Measurements from ENCODE around the gene RGS14.
"Not testable (repeated sequence)": the region's sequence is repeated elsewhere in the genome, so short reads cannot be mapped to it uniquely, and the experiment has no call there.

Gene RGS14

GRCh38 chr5:177332031-177332895 lies 25.5 kb upstream of the RGS14 start:
- Histone ChIP-seq H3K4me1 (ENCODE audit: control insufficient read depth, insufficient read depth, low read length) (no peaks in the 10 kb centered on the region), H3K36me3 (ENCODE audit: control insufficient read depth, insufficient read depth, low read length) (peaks cover 56% of the 10 kb centered on the region), H3K27ac (ENCODE audit: low read depth, low read length) (no peak overlapping the region), H3K9ac (ENCODE audit: low read length) (no peak overlapping the region), H3K27me3 (ENCODE audit: control insufficient read depth, insufficient read depth, low read length) (no peaks in the 10 kb centered on the region), H3K4me3 (ENCODE audit: low read length) (no peak overlapping the region)

GRCh38 chr5:177332896-177333260 lies 24.8 kb upstream of the RGS14 start:
- H3K27me3 ChIP-seq (ENCODE audit: control insufficient read depth, insufficient read depth, low read length) = no peaks in the 10 kb centered on the region
- H3K4me3 ChIP-seq (ENCODE audit: low read length) = no peak overlapping the region
- H3K9ac ChIP-seq (ENCODE audit: low read length) = no peak overlapping the region
- no peak overlapping the region for H3K27ac ChIP-seq (ENCODE audit: low read depth, low read length)
- peaks cover 61% of the 10 kb centered on the region for H3K36me3 ChIP-seq (ENCODE audit: control insufficient read depth, insufficient read depth, low read length)
- H3K4me1 ChIP-seq (ENCODE audit: control insufficient read depth, insufficient read depth, low read length) = no peaks in the 10 kb centered on the region

- Histone ChIP-seq H3K27ac (ENCODE audit: low read depth, low read length) (no peak overlapping the region), H3K4me3 (ENCODE audit: low read length) (no peak overlapping the region), H3K4me1 (ENCODE audit: control insufficient read depth, insufficient read depth, low read length) (no peaks in the 10 kb centered on the region), H3K9ac (ENCODE audit: low read length) (no peak overlapping the region), H3K36me3 (ENCODE audit: control insufficient read depth, insufficient read depth, low read length) (peaks cover 62% of the 10 kb centered on the region), H3K27me3 (ENCODE audit: control insufficient read depth, insufficient read depth, low read length) (no peaks in the 10 kb centered on the region)
Observed at GRCh38 chr5:177333420-177334154, 24.1 kb upstream of the RGS14 start.

GRCh38 chr5:177334155-177334551 lies 23.6 kb upstream of the RGS14 start:
- no peak overlapping the region for H3K4me3 ChIP-seq (ENCODE audit: low read length)
- no peaks in the 10 kb centered on the region for H3K4me1 ChIP-seq (ENCODE audit: control insufficient read depth, insufficient read depth, low read length)
- peaks cover 61% of the 10 kb centered on the region for H3K36me3 ChIP-seq (ENCODE audit: control insufficient read depth, insufficient read depth, low read length)
- H3K27me3 ChIP-seq (ENCODE audit: control insufficient read depth, insufficient read depth, low read length) = no peaks in the 10 kb centered on the region
- H3K27ac ChIP-seq (ENCODE audit: low read depth, low read length) = no peak overlapping the region
- no peak overlapping the region for H3K9ac ChIP-seq (ENCODE audit: low read length)

GRCh38 chr5:177334781-177335700 lies 22.7 kb upstream of the RGS14 start:
- Histone ChIP-seq H3K4me3 (ENCODE audit: low read length) (no peak overlapping the region), H3K27ac (ENCODE audit: low read depth, low read length) (no peak overlapping the region), H3K27me3 (ENCODE audit: control insufficient read depth, insufficient read depth, low read length) (no peaks in the 10 kb centered on the region), H3K9ac (ENCODE audit: low read length) (no peak overlapping the region), H3K36me3 (ENCODE audit: control insufficient read depth, insufficient read depth, low read length) (peaks cover 58% of the 10 kb centered on the region), H3K4me1 (ENCODE audit: control insufficient read depth, insufficient read depth, low read length) (no peaks in the 10 kb centered on the region)

- H3K9ac ChIP-seq (ENCODE audit: low read length) = no peak overlapping the region
Observed at GRCh38 chr5:177335701-177336065, 22.0 kb upstream of the RGS14 start.

GRCh38 chr5:177336112-177336511 lies 21.6 kb upstream of the RGS14 start:
- peaks cover 53% of the 10 kb centered on the region for H3K36me3 ChIP-seq (ENCODE audit: control insufficient read depth, insufficient read depth, low read length)
- H3K4me3 ChIP-seq (ENCODE audit: low read length) = no peak overlapping the region
- H3K27ac ChIP-seq (ENCODE audit: low read depth, low read length) = no peak overlapping the region
- H3K27me3 ChIP-seq (ENCODE audit: control insufficient read depth, insufficient read depth, low read length) = no peaks in the 10 kb centered on the region
- no peaks in the 10 kb centered on the region for H3K4me1 ChIP-seq (ENCODE audit: control insufficient read depth, insufficient read depth, low read length)
- H3K9ac ChIP-seq (ENCODE audit: low read length) = no peak overlapping the region

More at GRCh38 chr5:177335701-177336065, 22.0 kb upstream of the RGS14 start:
- H3K36me3 ChIP-seq (ENCODE audit: control insufficient read depth, insufficient read depth, low read length) = peaks cover 56% of the 10 kb centered on the region
- no peaks in the 10 kb centered on the region for H3K27me3 ChIP-seq (ENCODE audit: control insufficient read depth, insufficient read depth, low read length)
- H3K4me1 ChIP-seq (ENCODE audit: control insufficient read depth, insufficient read depth, low read length) = no peaks in the 10 kb centered on the region
- H3K4me3 ChIP-seq (ENCODE audit: low read length) = no peak overlapping the region
- no peak overlapping the region for H3K27ac ChIP-seq (ENCODE audit: low read depth, low read length)

- Histone ChIP-seq H3K4me3 (ENCODE audit: low read length) (no peak overlapping the region), H3K27ac (ENCODE audit: low read depth, low read length) (no peak overlapping the region), H3K4me1 (ENCODE audit: control insufficient read depth, insufficient read depth, low read length) (no peaks in the 10 kb centered on the region), H3K36me3 (ENCODE audit: control insufficient read depth, insufficient read depth, low read length) (peaks cover 53% of the 10 kb centered on the region), H3K27me3 (ENCODE audit: control insufficient read depth, insufficient read depth, low read length) (no peaks in the 10 kb centered on the region), H3K9ac (ENCODE audit: low read length) (no peak overlapping the region)
Observed at GRCh38 chr5:177336603-177337494, 20.9 kb upstream of the RGS14 start.

- Histone ChIP-seq H3K36me3 (ENCODE audit: control insufficient read depth, insufficient read depth, low read length) (peaks cover 42% of the 10 kb centered on the region), H3K4me3 (ENCODE audit: low read length) (no peak overlapping the region), H3K9ac (ENCODE audit: low read length) (no peak overlapping the region), H3K4me1 (ENCODE audit: control insufficient read depth, insufficient read depth, low read length) (no peaks in the 10 kb centered on the region), H3K27ac (ENCODE audit: low read depth, low read length) (no peak overlapping the region), H3K27me3 (ENCODE audit: control insufficient read depth, insufficient read depth, low read length) (no peaks in the 10 kb centered on the region)
Observed at GRCh38 chr5:177338251-177339106, 19.2 kb upstream of the RGS14 start.

GRCh38 chr5:177339107-177339638 lies 18.6 kb upstream of the RGS14 start:
- Histone ChIP-seq H3K27ac (ENCODE audit: low read depth, low read length) (no peak overlapping the region), H3K27me3 (ENCODE audit: control insufficient read depth, insufficient read depth, low read length) (no peaks in the 10 kb centered on the region), H3K36me3 (ENCODE audit: control insufficient read depth, insufficient read depth, low read length) (peaks cover 35% of the 10 kb centered on the region), H3K4me1 (ENCODE audit: control insufficient read depth, insufficient read depth, low read length) (no peaks in the 10 kb centered on the region), H3K4me3 (ENCODE audit: low read length) (no peak overlapping the region), H3K9ac (ENCODE audit: low read length) (no peak overlapping the region)

- H3K27me3 ChIP-seq (ENCODE audit: control insufficient read depth, insufficient read depth, low read length); H3K27ac ChIP-seq (ENCODE audit: low read depth, low read length); H3K36me3 ChIP-seq (ENCODE audit: control insufficient read depth, insufficient read depth, low read length); H3K4me1 ChIP-seq (ENCODE audit: control insufficient read depth, insufficient read depth, low read length); H3K9ac ChIP-seq (ENCODE audit: low read length); H3K4me3 ChIP-seq (ENCODE audit: low read length): not testable (repeated sequence)
Observed at GRCh38 chr5:177343000-177343399, 14.7 kb upstream of the RGS14 start.
